Stomach (tissue), 9 donors: ENCODE results near the gene WIZ. TPM values are rescaled to one million over a fixed set of nuclear protein-coding genes. Genes with fewer than 3 reads are reported as not detected.
A peak's percentile ranks its signal among the peaks of the same experiment; 100 is the strongest.
"Not testable (repeated sequence)": the region's sequence is repeated elsewhere in the genome, so short reads cannot be mapped to it uniquely, and the experiment has no call there.

Source experiments
- DNase-seq, 2 donors: peaks; one replicate each; pipeline versions ENCODE4 v3.0.0 to v3.0.0-alpha.2; 2013 to 2019
- H3K27ac ChIP-seq, 5 donors: fragments of 200-600 bp in 4 of 5; sonication (generic) in 4 of 5; one replicate each; pipeline ENCODE4 v1.5.1; 2013 to 2019; ENCODE audit warnings: mild to moderate bottlenecking in 1 of 5, moderate library complexity in 1 of 5
- H3K27me3 ChIP-seq, 3 donors: fragments of 200-600 bp; sonication (generic); one replicate each; pipeline ENCODE4 v1.5.1; 2017 to 2019; ENCODE audit warnings: mixed run types in 1 of 3
- H3K36me3 ChIP-seq, 4 donors: fragments of 200-600 bp; sonication (generic); 1 replicate in 3 of 4; 2 replicates in 1 of 4; pipeline ENCODE4 v1.5.1; 2016 to 2019
- H3K4me1 ChIP-seq, 4 donors: fragments of 200-600 bp; sonication (generic); one replicate each; pipeline ENCODE4 v1.5.1; 2016 to 2019
- H3K4me3 ChIP-seq, 4 donors: fragments of 200-600 bp; sonication (generic) in 3 of 4; one replicate each; pipeline ENCODE4 v1.5.1; 2016 to 2019; ENCODE audit warnings: mild to moderate bottlenecking in 1 of 4
- H3K9me3 ChIP-seq, 4 donors: fragments of 200-600 bp; sonication (generic); one replicate each; pipeline ENCODE4 v1.5.1; 2016 to 2019
- CTCF ChIP-seq, 7 experiments: fragments of 450-650 bp in 4 of 7; fragments of 200-600 bp in 3 of 7; sonication (generic) in 3 of 7; IDR thresholded peaks; one replicate each; pipeline ENCODE4 v1.5.1; 2016 to 2019; ENCODE audit warnings: antibody characterized with exemption in 7 of 7, control low read depth in 2 of 7, mild to moderate bottlenecking in 1 of 7
- EP300 ChIP-seq: sonication (generic); formaldehyde crosslinking; IDR thresholded peaks from one replicate; pipeline ENCODE4 v1.6.1; 2017; ENCODE audit warnings: antibody characterized with exemption
- POLR2A ChIP-seq, 4 donors: fragments of 450-650 bp; IDR thresholded peaks; one replicate each; pipeline ENCODE4 v1.6.1; 2016; ENCODE audit warnings: antibody characterized with exemption in 4 of 4, control low read depth in 2 of 4, mild to moderate bottlenecking in 1 of 4, moderate library complexity in 1 of 4
- POLR2AphosphoS5 ChIP-seq, 3 donors: sonication (generic); formaldehyde crosslinking; IDR thresholded peaks; one replicate each; pipeline ENCODE4 v1.6.1; 2016; ENCODE audit warnings: antibody characterized with exemption in 3 of 3
- WGBS, 5 donors: extraction: QIAGEN DNeasy Blood & Tissue Kit in 3 of 5; methylation state at CpG; one replicate each; pipeline versions ENCODE4 v1.1.5 to v1.1.7; 2013 to 2018; 5-methylcytosine and 5-hydroxymethylcytosine counted together
- intact Hi-C: fragments of 100-400 bp; cut with DNase I; formaldehyde crosslinking; loops from one replicate; pipeline ENCODE4 v1.15.1; 2023; ENCODE audit warnings: low total_unique reads
- polyA plus RNA-seq, 3 donors: library from polyadenylated mRNA; stranded (reverse); fragments of 200-250 nt; gene quantifications; one replicate each; pipeline ENCODE4 v1.2.3, GENCODE V29; 2013
- total RNA-seq, 5 donors: library from RNA; depleted of rRNA; stranded (reverse); fragments of >200 nt; gene quantifications; one replicate each; pipeline versions ENCODE4 v1.1.0 to v1.2.3, GENCODE V29; 2014 to 2016
- donor health status: healthy with polysubstance abuse.
- donor health status: Bipolar disorder and iron deficiency.
- donor health status: healthy.

WIZ gene
- total and polyA plus RNA-seq, 8 donors, result 13.9 to 124 (median 18.3) TPM

- Histone ChIP-seq H3K36me3 (no peaks in the 10 kb centered on the region), H3K9me3 (no peaks in the 10 kb centered on the region), H3K27me3 (no peaks in the 10 kb centered on the region), H3K27ac (no peak within 1 kb of the TSS), H3K4me1 (peaks cover 0 to 5% (median 0%) of the 10 kb centered on the region in 4 donors), H3K4me3 (no peak within 1 kb of the TSS)
- DNase-seq, result peak; percentile 48 to 64
- intact Hi-C loops, result no loop called here
- 28 to 59% (median 50%) methylated on average over 10 to 16 of the region's 16 CpGs for WGBS, 5 donors
- no peak for TF ChIP-seq EP300
- no peak for TF ChIP-seq POLR2AphosphoS5 (IDR thresholded peaks at IDR 0.05)
- TF ChIP-seq CTCF (IDR thresholded peaks at IDR 0.05), result peak in 2 of 7 experiments; percentile 13 to 44
These were observed 29.9 kb upstream of the WIZ start, which contains the start of gene PGLYRP2 for GRCh38 chr19:15479391-15480345. PGLYRP2 (minus strand) TSS chr19:15479501; CDS start chr19:15479371, 130 bp downstream.

GRCh38 chr19:15476325-15476724, 26.6 kb upstream of the WIZ start:
- no peak overlapping the region for H3K27ac ChIP-seq
- intact Hi-C loops, result no loop called here
- WGBS, 5 donors, result 45 to 78% (median 66%) methylated on average over 5 of the region's 5 CpGs
- H3K9me3 ChIP-seq, result no peaks in the 10 kb centered on the region
- no peaks in the 10 kb centered on the region for H3K36me3 ChIP-seq
- no peak for TF ChIP-seq POLR2A (IDR thresholded peaks at IDR 0.05)
- TF ChIP-seq POLR2AphosphoS5 (IDR thresholded peaks at IDR 0.05), result no peak
- H3K4me1 ChIP-seq, result peaks cover 0 to 5% (median 0%) of the 10 kb centered on the region in 4 donors
- DNase-seq, result no peak
- H3K4me3 ChIP-seq, result no peak overlapping the region
- H3K27me3 ChIP-seq, result peaks cover 0 to 12% (median 10%) of the 10 kb centered on the region in 3 donors

GRCh38 chr19:15475611-15476010, 25.9 kb upstream of the WIZ start:
- intact Hi-C loops, result no loop called here
- TF ChIP-seq CTCF (IDR thresholded peaks at IDR 0.05), result no peak
- TF ChIP-seq POLR2A (IDR thresholded peaks at IDR 0.05), result no peak
- TF ChIP-seq EP300, result no peak
- TF ChIP-seq POLR2AphosphoS5 (IDR thresholded peaks at IDR 0.05), result no peak
- no peak overlapping the region for H3K4me3 ChIP-seq

GRCh38 chr19:15475169-15475568, 25.4 kb upstream of the WIZ start:
- 76 to 84% (median 79%) methylated on average over 4 of the region's 4 CpGs for WGBS, 5 donors
- peaks cover 0 to 24% (median 15%) of the 10 kb centered on the region in 3 donors for H3K27me3 ChIP-seq
- no peak overlapping the region for H3K27ac ChIP-seq
- TF ChIP-seq POLR2AphosphoS5 (IDR thresholded peaks at IDR 0.05), result no peak
- no peak for TF ChIP-seq POLR2A (IDR thresholded peaks at IDR 0.05)
- TF ChIP-seq CTCF (IDR thresholded peaks at IDR 0.05), result no peak
- no peak for TF ChIP-seq EP300
- peaks cover 0 to 4% (median under 1%) of the 10 kb centered on the region in 4 donors for H3K4me1 ChIP-seq
- intact Hi-C loops, result no loop called here
- H3K9me3 ChIP-seq, result no peaks in the 10 kb centered on the region
- DNase-seq, result no peak
- no peak overlapping the region for H3K4me3 ChIP-seq
- no peaks in the 10 kb centered on the region for H3K36me3 ChIP-seq

More at GRCh38 chr19:15475611-15476010, 25.9 kb upstream of the WIZ start:
- Histone ChIP-seq H3K36me3 (no peaks in the 10 kb centered on the region), H3K4me1 (peaks cover 0 to 5% (median 0%) of the 10 kb centered on the region in 4 donors), H3K27ac (no peak overlapping the region), H3K27me3 (peaks cover 0 to 19% (median 12%) of the 10 kb centered on the region in 3 donors), H3K9me3 (no peaks in the 10 kb centered on the region)
- DNase-seq, result no peak
- WGBS, 5 donors, result 90 to 97% (median 93%) methylated on average over 4 to 10 of the region's 10 CpGs

- DNase-seq, intact Hi-C loops, H3K27ac ChIP-seq, H3K9me3 ChIP-seq, H3K4me3 ChIP-seq, H3K36me3 ChIP-seq: not testable (repeated sequence)
- 61 to 74% (median 70%) methylated on average over 4 of the region's 4 CpGs for WGBS, 5 donors
- peaks cover 0 to 37% (median 27%) of the 10 kb centered on the region in 3 donors for H3K27me3 ChIP-seq
- H3K4me1 ChIP-seq, result peaks cover 0 to 13% (median 11%) of the 10 kb centered on the region in 4 donors
These were observed 24.1 kb upstream of the WIZ start for GRCh38 chr19:15473821-15474220.
